PC-3 (cell line): ENCODE measurements around the gene CARD10. TPM values are rescaled to one million over a fixed set of nuclear protein-coding genes. Genes with fewer than 3 reads are reported as not detected.

Experiments
- ATAC-seq: fragments of 200-7000 bp; cut with Tn5 transposase; 2 replicates; pipeline ENCODE4 v1.9.1; 2020; ENCODE audit warnings: mild to moderate bottlenecking, moderate library complexity
- BruUV-seq: library from RNA; stranded (reverse); fragments of 400-500 nt; replicated peaks from 2 replicates; lab custom pipeline; 2021; lab: Mats Ljungman, UMichigan
- CTCF ChIA-PET: fragments of 300-600 bp; sonication (Branson Sonifier 250); formaldehyde crosslinking; loops from one replicate; lab custom pipeline; 2022; ENCODE audit warnings: antibody characterized with exemption; lab: Charles Lee
- POLR2A ChIA-PET: fragments of 300-600 bp; sonication (Branson Sonifier 250); formaldehyde crosslinking; loops from one replicate; lab custom pipeline; 2022; ENCODE audit warnings: antibody characterized with exemption; ENCODE audit not compliant: unreplicated experiment; lab: Charles Lee
- DNase-seq: peaks from one replicate; pipeline ENCODE4 v3.0.0-alpha.2; 2015
- H2AFZ ChIP-seq: fragments of 300-600 bp; sonication (generic); 2 replicates; pipeline ENCODE4 v1.6.0; 2016; ENCODE audit warnings: antibody characterized with exemption, low read length
- H3F3A ChIP-seq: fragments of 300-600 bp; sonication (generic); one replicate; pipeline ENCODE4 v1.6.0; 2017; ENCODE audit warnings: antibody characterized with exemption, low read length, control low read depth, mild to moderate bottlenecking; ENCODE audit not compliant: unreplicated experiment
- H3K27ac ChIP-seq: fragments of 300-600 bp; sonication (generic); 2 replicates; pipeline ENCODE4 v1.5.1; 2016; ENCODE audit warnings: mild to moderate bottlenecking, low read length
- H3K27me3 ChIP-seq: fragments of 300-600 bp; sonication (generic); 2 replicates; pipeline ENCODE4 v1.6.1; 2016; ENCODE audit warnings: low read length, mixed read lengths
- H3K36me3 ChIP-seq: fragments of 300-600 bp; sonication (generic); 2 replicates; pipeline ENCODE4 v1.6.1; 2016; ENCODE audit warnings: low read depth, mixed run types, low read length, mixed read lengths
- H3K4me1 ChIP-seq: fragments of 300-600 bp; sonication (generic); 2 replicates; pipeline ENCODE4 v1.5.1; 2016; ENCODE audit warnings: low read length; ENCODE audit not compliant: insufficient read depth
- H3K4me2 ChIP-seq: fragments of 300-600 bp; sonication (generic); 2 replicates; pipeline ENCODE4 v1.6.0; 2016; ENCODE audit warnings: low read length
- H3K4me3 ChIP-seq: fragments of 300-600 bp; sonication (generic); 2 replicates; pipeline ENCODE4 v1.5.1; 2016; ENCODE audit warnings: mild to moderate bottlenecking, low read length, mixed read lengths
- H3K79me2 ChIP-seq: fragments of 300-600 bp; sonication (generic); 2 replicates; pipeline ENCODE4 v1.6.1; 2017; ENCODE audit warnings: low read length, mixed read lengths
- H3K9ac ChIP-seq: fragments of 300-600 bp; sonication (generic); 2 replicates; pipeline ENCODE4 v1.6.0; 2016; ENCODE audit warnings: mild to moderate bottlenecking, low read length
- H3K9me2 ChIP-seq: fragments of 300-600 bp; sonication (generic); replicated peaks from 2 replicates; pipeline ENCODE4 v1.6.1; 2016; ENCODE audit warnings: mixed run types, low read length, mixed read lengths
- H3K9me3 ChIP-seq: fragments of 300-600 bp; sonication (generic); 2 replicates; pipeline ENCODE4 v1.6.1; 2016; ENCODE audit warnings: low read length, mixed read lengths
- H4K20me1 ChIP-seq: fragments of 300-600 bp; sonication (generic); 2 replicates; pipeline ENCODE4 v1.6.1; 2016; ENCODE audit warnings: low read length, mixed read lengths
- EZH2 ChIP-seq: fragments of 300-600 bp; sonication (generic); IDR thresholded peaks from one replicate; pipeline ENCODE4 v1.6.1; 2017; ENCODE audit warnings: antibody characterized with exemption, mild to moderate bottlenecking, low read length; ENCODE audit not compliant: unreplicated experiment
- EZH2phosphoT487 ChIP-seq: fragments of 300-600 bp; sonication (generic); IDR thresholded peaks from 2 replicates; pipeline ENCODE4 v1.6.1; 2018; ENCODE audit warnings: mild to moderate bottlenecking, antibody characterized with exemption, low read length, borderline replicate concordance
- intact Hi-C: fragments of 100-400 bp; cut with micrococcal nuclease; formaldehyde crosslinking; loops from 2 replicates; pipeline ENCODE4 v1.9.0; 2023
- total RNA-seq: library from RNA; depleted of rRNA; stranded (reverse); fragments of >200 nt; gene quantifications from 2 replicates; pipeline ENCODE4 v1.2.3, GENCODE V29; 2014
- TF ChIP-seq, protein P1 (sequence below): fragments of 300-600 bp; sonication (generic); conservative IDR thresholded peaks from 2 replicates; pipeline ENCODE4 v1.5.1; 2017; ENCODE audit warnings: antibody characterized with exemption, low read depth, mild to moderate bottlenecking, low read length

The CARD10 gene
- total RNA-seq, 1 experiment from 2014 or later, result 20.7 TPM

DNA sequence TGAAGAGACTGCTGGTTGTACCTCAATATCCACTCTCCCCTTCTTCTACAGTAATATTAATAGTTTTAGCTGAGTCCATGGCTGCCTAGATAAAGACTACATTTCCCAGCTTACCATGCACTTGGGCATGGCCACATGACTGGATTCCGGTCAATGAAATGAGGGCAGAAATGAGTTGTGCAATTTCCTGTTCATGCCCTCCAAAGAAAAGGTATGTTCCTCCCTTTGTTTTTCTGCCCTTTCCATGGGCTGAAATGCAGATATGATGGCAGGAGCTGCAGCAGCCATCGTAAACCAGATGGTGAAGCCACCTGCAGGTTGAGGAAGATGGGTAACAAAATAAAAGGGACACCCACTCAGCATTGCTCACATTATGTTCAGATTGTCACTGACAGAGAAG lies 76.7 kb downstream of the CARD10 start:
- H3K27ac ChIP-seq, result no peak overlapping the region
- H3K9ac ChIP-seq, result no peak overlapping the region
- peak; percentile 64 for DNase-seq
- no peak overlapping the region for H3K4me2 ChIP-seq
- H3K27me3 ChIP-seq, result no peaks in the 10 kb centered on the region
- ChIA-PET CTCF (interaction anchor here (0.6 kb wide), 1 partner anchor 412 kb away, joined by 3 read pairs; no protein-coding TSS in a partner anchor), POLR2A (no interaction called here)
- H3K36me3 ChIP-seq, result no peaks in the 10 kb centered on the region
- intact Hi-C loops, result no loop called here
- peak; percentile 64 for ATAC-seq
- TF ChIP-seq EZH2phosphoT487, result no peak
- TF ChIP-seq, protein P1, sequence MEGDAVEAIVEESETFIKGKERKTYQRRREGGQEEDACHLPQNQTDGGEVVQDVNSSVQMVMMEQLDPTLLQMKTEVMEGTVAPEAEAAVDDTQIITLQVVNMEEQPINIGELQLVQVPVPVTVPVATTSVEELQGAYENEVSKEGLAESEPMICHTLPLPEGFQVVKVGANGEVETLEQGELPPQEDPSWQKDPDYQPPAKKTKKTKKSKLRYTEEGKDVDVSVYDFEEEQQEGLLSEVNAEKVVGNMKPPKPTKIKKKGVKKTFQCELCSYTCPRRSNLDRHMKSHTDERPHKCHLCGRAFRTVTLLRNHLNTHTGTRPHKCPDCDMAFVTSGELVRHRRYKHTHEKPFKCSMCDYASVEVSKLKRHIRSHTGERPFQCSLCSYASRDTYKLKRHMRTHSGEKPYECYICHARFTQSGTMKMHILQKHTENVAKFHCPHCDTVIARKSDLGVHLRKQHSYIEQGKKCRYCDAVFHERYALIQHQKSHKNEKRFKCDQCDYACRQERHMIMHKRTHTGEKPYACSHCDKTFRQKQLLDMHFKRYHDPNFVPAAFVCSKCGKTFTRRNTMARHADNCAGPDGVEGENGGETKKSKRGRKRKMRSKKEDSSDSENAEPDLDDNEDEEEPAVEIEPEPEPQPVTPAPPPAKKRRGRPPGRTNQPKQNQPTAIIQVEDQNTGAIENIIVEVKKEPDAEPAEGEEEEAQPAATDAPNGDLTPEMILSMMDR, result no peak
- no peak for TF ChIP-seq EZH2
- H3K4me1 ChIP-seq, result peaks cover 8% of the 10 kb centered on the region; the same call in 1 of the 2 replicates
- no peaks in the 10 kb centered on the region for H3F3A ChIP-seq
- H3K9me3 ChIP-seq, result no peaks in the 10 kb centered on the region
- no peaks in the 10 kb centered on the region for H4K20me1 ChIP-seq
- H3K4me3 ChIP-seq, result no peak overlapping the region
- no peaks in the 10 kb centered on the region for H3K9me2 ChIP-seq
- no TSS peak for BruUV-seq
- no peak overlapping the region for H2AFZ ChIP-seq
- no peaks in the 10 kb centered on the region for H3K79me2 ChIP-seq

DNA sequence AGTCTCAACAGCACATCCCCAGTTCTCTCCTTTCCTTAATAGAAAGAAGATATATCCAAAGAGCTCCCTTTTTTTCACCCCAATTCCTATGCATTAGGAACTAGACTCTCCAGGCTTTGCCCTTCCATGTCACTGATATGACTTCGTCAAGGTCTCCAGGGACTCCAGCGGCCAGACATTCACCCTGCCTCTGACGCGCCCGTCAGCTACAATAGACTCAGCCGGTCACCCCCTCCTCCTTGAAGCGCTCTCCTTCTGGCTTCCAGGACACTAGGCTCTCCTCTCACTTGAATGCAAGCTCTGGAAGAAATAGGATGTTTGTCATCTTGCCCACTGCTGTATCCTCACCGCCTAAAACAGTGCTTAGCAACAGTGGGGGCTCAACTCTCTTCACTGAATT lies 77.1 kb downstream of the CARD10 start:
- Histone ChIP-seq H3K27me3 (no peaks in the 10 kb centered on the region), H3K4me1 (peaks cover 8% of the 10 kb centered on the region; the same call in 1 of the 2 replicates), H3K36me3 (no peaks in the 10 kb centered on the region), H3K9ac (no peak overlapping the region), H3K9me2 (no peaks in the 10 kb centered on the region), H3K27ac (no peak overlapping the region), H4K20me1 (no peaks in the 10 kb centered on the region), H3K4me3 (no peak overlapping the region), H3K9me3 (no peaks in the 10 kb centered on the region), H3K4me2 (no peak overlapping the region), H3K79me2 (no peaks in the 10 kb centered on the region), H3F3A (no peaks in the 10 kb centered on the region), H2AFZ (no peak overlapping the region)
- POLR2A ChIA-PET, result no interaction called here
- BruUV-seq, result no TSS peak
- CTCF ChIA-PET, result interaction anchor here (0.6 kb wide), 1 partner anchor 412 kb away, joined by 3 read pairs; no protein-coding TSS in a partner anchor
- ATAC-seq (no peak), DNase-seq (no peak)
- intact Hi-C loops, result no loop called here
- TF ChIP-seq, protein P1, result no peak
- TF ChIP-seq EZH2, result no peak
- TF ChIP-seq EZH2phosphoT487, result no peak

GRCh38 chr22:37440875-37441274 lies 78.3 kb downstream of the CARD10 start:
- no peak overlapping the region for H3K27ac ChIP-seq
- no peaks in the 10 kb centered on the region for H3K9me2 ChIP-seq
- H3K9ac ChIP-seq, result no peak overlapping the region
- TF ChIP-seq EZH2phosphoT487, result no peak
- TF ChIP-seq, protein P1, result no peak
- TF ChIP-seq EZH2, result no peak
- H3K4me3 ChIP-seq, result no peak overlapping the region
- H3F3A ChIP-seq, result no peaks in the 10 kb centered on the region
- BruUV-seq, result no TSS peak
- H2AFZ ChIP-seq, result no peak overlapping the region
- no peaks in the 10 kb centered on the region for H4K20me1 ChIP-seq
- no peaks in the 10 kb centered on the region for H3K79me2 ChIP-seq
- no peaks in the 10 kb centered on the region for H3K36me3 ChIP-seq
- ChIA-PET CTCF (no interaction called here), POLR2A (no interaction called here)
- DNase-seq (no peak), ATAC-seq (no peak)
- no peak overlapping the region for H3K4me2 ChIP-seq
- no peaks in the 10 kb centered on the region for H3K27me3 ChIP-seq
- H3K4me1 ChIP-seq, result peaks cover 8% of the 10 kb centered on the region; the same call in 1 of the 2 replicates
- no peaks in the 10 kb centered on the region for H3K9me3 ChIP-seq
- intact Hi-C loops, result no loop called here
